ENCODE measurements around the gene PTDSS2.
A peak's percentile ranks its signal among the peaks of the same experiment; 100 is the strongest.
"Not testable (repeated sequence)": the region's sequence is repeated elsewhere in the genome, so short reads cannot be mapped to it uniquely, and the experiment has no call there.

PTDSS2 gene

DNA sequence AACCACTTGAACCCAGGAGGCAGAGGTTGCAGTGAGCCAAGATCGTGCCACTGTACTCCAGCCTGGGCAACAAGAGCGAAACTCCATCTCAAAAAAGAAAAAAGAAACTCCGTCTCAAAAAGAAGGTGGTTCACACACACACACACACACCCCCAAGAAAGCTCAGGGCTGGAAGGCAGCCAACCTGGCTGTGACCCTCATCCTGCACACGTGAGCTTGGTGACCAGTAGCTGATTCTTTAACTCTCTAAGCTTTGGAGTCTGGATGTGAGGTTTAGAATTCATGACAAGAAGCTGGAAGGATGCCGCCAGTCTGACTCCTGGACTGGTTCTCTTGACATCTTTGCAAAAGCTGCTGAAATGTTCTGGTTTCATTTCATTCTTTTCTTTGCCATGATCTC, 58.9 kb downstream of the PTDSS2 start:
- DNase-seq, result no peak

DNA sequence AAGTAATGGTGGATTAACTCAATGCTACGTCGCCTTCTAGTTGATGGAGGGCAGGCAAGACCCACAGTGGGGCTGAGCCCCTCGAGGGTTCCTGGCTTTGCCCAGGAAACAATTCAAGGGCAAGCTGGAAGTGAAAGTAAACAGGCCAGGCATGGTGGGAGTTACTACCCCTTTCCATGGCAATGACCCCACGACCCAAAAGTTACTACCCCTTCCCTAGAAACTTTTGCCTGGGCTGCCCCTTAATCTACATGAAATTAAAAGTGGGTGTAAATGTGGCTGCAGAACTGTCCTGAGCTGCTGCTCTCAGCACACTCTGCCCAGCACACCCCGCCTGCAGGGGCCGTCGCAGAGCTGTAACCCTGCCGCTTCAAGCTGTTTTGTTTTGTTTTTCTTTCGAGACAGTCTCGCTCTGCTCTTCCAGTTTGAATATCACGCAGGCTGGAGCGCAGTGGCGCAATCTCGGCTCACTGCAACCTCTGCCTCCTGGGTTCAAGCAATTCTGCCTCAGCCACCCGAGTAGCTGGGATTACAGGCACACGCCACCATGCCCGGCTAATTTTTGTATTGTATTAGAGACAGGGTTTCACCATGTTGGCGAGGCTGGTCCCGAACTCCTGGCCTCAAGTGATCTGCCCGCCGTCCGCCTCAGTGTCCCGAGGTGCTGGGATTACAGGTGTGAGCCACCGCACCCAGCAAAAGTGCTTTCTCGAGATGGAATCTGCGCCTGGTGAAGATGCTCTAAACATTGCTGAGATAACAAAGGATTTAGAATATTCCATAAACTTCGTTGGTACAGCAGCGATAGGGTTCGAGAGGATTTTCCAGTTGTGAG, 62.9 kb downstream of the PTDSS2 start:
- no peak for DNase-seq

DNA sequence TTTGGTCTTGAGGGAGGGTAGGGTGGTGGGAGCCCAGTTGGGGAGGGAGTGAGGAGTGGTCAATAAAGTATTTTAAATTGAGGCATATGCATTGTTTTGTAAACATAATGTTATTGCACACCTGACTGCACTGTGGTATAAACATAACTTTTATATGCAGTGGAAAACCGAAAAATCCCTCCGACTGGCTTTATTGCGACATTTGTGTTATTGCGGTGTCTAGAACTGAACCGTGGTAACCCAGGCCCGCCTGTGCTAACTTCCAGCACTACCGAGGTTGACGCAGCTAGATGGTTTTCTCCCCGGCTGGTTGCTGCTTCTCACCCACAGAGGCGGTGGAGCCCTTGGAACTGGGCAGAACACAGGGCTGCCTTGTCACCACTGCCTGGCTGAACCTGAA, 64.5 kb downstream of the PTDSS2 start:
- no peak for DNase-seq

DNA sequence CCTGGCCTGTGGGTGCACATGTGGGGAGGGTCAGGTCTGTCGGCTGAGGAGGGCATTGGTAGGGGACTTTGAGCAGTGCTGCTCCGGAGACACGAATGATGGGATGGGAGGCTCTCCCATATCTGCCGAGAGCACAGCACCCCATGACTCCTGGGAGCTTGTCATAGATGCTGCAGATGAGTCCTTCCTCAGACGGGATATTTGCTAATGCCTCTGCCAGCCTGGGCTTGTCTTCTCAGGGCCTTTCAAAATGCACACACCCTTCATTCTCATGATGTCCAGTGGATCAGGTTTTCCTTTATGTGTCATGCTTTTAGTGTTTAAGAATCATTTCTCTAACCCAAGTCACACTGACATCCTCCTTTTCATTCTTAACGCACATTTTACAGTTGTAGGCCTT, 65.1 kb downstream of the PTDSS2 start:
- no peak for DNase-seq

DNA sequence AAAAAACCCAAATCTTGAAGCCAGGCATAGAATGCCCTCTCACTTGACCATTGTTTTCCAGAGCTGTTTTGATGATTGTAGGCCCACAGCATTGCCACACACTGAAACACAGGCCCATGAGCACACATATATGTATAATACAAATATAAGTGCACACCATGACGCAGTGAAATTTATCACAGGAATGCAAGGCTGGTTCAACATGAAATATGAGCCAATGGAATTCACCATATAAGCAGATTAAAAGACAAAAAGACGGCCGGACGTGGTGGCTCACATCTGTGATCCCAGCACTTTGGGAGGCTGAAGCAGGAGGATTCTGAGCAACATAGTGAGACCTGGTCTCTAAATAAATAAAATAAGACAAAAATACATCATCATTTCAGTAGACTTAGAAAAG, 66.3 kb downstream of the PTDSS2 start:
- no peak for DNase-seq

DNA sequence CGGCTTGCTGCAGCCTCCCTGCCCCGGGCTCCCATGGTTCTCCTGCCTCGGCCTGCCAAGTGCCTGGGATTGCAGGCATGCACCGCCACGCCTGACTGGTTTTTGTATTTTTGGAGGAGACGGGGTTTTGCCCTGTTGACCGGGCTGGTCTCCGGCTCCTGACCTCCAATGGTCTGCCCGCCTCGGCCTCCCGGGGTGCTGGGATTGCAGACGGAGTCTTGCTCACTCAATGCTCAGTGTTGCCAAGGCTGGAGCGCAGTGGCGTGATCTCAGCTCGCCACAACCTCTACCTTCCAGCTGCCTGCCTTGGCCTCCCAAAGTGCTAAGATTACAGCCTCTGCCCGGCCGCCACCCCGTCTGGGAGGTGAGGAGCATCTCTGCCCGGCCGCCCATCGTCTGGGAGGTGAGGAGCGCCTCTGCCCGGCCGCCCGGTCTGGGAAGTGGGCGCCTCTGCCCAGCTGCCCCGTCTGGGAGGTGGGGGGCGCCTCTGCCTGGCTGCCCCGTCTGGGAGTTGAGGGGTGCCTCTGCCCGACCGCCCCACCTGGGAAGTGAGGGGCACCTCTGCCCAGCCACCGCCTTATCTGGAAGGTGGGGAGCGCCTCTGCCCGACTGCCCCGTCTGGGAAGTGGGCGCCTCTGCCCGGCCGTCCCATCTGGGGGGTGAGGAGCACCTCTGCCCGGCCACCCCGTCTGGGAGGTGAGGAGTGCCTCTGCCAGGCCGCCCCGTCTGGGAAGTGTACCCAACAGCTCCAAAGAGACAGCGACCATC, 67.0 kb downstream of the PTDSS2 start:
- not testable (repeated sequence) for DNase-seq

DNA sequence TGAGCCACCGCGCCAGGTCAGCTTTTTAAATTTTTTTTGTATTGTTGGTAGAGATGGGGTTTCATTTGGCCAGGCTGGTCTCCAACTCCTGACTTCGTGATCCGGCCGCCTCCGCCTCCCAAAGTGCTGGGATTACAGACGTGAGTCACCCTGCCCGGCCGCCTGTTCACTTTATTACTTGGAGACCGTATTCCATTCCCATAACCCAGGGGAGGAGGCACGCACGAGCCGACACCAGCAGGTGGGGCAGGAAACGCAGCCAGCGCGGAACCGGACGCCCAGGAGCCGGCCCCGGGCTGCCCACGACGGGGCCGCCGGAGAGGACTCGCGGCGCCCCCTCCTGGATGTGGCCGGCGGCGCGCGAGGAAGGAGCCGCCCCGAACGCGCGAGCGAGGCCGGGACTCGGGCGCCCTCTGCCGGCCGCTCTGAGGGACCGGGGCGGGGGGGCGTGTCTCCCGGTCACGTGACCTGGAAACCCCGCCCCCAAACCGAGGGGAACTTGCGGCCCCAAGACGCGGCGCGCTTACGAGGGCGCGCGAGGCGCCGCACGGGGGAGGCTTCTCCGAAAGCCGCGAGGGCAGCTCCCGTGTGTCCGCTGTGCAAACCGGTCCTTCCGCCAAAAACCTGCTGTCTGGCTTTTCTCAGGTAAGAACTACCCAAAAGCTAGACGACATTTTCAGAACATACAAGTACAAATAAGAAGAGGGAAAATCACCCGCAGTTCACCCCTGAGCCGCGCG, 68.6 kb downstream of the PTDSS2 start:
- DNase-seq, result peak; percentile 94

DNA sequence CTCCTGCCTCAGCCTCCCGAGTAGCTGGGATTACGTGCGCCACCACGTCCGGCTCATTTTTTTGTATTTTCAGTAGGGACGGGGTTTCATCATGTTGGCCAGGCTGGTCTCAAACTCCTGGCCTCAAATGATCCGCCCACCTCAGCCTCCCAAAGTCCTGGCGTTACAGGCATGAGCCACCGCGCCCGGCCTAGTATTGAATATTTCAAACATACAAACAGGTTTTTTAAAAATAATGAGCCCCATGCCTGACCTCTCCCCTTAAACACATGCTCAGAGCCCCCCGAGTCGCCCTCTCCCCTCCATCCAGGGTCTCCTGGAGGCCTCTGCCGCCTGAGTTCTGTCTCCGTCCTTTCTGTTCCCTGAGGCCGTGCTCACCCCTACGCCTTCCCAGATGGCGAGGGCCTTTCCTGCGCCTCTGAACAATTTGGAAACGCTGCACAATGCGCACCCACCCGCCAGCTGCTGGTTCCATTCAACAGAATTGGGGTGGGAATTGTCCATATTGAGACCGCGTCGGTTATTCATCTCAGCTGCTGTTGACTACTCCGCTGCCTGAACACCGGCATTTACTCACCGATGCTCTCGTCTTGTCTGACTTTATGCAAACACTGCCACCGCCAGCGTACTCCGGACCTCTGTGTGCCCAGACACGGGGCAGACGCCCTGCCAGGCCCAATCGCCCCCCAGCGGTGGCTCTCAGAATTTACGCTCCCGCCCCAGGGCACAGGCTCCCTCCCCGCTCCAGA, 70.5 kb downstream of the PTDSS2 start:
- no peak for DNase-seq

DNA sequence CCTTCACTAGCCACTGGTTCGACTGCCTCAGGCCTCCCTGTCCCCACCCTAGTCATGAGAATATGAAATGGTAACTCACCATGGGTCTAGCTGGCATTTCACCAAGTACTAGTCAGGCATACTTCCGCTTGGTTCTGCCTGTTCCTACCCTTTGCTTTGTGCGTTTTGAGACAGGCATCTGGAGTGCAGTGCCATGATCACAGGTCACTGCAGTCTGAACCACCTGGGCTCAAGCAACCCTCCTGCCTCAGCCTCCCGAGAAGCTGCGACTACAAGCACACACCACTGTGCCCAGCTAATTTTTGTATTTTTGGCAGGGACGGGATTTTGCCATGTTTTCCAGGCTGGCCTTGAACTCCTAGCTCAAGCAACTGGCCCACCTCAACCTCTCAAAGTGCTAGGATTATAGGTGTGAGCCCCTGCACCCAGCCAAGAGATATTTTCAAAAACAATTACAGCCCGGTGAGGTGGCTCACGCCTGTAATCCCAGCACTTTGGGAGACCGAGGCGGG, 71.2 kb downstream of the PTDSS2 start:
- DNase-seq, result no peak

DNA sequence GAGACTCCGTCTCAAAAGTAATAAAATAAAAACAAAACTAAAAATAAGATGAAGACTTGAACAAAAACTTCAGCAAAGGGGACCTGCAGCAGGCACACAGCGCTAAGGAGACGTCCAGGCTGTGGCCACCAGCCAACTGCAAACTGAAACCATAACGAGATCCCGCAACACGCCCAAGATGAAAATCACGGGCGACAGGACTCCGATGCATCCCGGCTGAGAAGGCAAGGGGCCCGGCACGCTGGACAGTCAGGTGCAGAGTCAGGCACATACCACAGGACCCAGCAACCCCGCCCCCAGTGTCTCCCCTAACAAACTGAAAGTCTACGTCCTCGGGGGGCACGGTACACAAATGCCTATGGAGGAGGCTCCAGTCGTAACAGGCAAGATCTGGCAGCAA, 76.1 kb downstream of the PTDSS2 start:
- DNase-seq, result no peak

DNA sequence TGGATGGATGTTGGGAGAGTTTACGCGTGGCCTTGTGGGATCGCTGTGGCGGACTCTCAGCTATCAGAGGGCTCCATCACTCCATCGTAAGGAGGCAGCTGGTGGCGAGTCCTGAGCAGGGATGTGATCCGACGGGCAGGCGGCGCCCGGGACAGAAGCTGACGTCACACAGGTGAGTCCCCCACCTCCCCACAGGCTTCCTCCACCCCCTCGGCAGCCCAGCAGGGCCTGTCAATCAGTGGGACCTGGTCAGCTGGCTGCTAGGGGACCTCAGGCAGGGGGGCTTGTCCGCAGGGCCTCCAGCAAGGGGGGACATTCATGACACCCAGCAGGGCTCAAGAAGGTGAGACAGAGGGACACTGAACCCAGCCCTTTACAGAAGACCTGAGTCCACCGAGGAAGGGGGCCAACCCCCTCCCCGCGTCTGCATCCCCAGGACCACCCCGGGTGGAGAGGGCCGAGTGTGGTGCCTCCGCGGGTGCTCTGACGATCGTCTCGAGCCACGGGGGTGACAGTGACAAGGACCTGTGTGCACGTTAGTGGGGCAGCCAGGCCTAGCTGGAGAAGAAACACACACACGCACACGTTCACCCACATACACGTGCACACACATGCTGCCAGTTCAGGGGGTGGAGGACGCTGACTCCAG, 78.2 kb downstream of the PTDSS2 start:
- no peak for DNase-seq

DNA sequence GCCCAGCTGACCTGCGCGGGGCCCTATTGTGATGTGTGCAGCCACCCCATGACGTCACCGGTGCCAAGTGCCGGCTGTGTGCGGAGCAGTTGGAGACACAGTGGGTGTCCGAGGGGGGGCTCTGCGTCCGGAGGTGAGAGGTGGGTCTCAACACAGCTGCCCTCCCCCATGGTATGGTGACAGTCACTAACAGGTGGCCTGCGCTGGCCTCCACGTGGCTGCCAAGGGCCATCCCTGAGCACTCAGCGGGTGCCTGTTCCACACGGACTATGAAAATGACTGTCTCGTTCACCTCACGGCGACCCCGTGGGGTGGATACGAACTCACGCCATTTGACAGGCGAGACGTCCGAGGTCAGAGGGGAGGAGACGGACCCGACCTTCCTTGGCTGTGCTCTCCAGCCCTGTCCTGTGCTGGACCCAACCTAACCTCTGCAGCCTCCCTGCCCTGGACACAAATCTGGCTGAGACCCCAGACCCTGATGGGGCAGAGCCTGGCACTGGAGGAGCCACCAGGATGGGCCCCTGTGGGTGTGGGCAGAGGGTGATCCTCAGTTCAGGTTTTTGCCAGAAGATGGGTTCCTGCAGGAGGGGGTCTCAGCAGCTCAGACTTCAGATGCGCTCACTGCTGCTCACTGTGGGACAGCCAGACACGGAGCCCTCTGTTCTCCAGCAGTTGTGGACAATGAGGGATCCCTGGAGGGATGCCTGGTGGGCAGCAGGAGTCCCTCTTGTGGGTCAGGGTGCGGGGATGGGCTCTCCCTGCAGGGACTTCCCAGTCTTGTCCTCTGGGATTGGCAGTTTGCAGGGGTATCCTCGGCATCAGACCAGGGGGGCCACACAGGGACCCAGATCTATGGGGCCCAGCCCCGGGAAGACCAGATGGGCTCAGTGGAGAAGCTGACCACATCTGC, 79.0 kb downstream of the PTDSS2 start:
- DNase-seq, result no peak

DNA sequence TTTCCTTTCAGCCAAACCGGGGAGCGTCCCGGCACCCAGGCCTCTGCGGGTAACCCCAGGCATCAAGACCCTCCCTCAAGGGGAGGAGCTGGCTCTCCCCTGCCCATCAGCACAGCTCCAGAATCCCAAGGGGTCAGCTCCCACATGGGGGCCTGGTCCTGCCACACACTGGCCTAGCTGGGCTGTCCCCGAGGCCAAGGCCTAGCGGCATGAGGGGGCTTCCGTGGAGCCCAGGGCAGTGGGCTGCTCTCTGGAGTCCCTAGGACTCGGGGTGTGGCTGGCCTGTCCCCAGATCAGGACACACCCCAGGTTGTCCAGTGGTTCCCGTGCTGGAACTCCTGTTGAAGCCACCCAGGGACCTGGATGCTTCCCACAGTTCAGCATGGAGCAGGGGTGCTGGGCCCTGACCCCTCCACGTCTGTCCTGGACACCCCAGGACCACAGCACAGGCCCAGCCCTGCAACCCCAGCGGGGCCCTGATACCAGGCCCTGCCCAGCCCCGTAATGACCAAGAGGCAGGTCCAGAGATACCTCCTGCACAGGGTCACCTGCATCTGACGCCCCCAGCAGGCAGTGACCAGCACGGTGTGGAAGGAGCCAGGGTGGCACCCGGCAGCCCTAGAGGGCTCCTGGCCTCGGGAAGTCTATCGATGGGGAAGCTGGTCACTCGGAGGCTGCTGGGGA, 79.8 kb downstream of the PTDSS2 start:
- DNase-seq, result no peak

DNA sequence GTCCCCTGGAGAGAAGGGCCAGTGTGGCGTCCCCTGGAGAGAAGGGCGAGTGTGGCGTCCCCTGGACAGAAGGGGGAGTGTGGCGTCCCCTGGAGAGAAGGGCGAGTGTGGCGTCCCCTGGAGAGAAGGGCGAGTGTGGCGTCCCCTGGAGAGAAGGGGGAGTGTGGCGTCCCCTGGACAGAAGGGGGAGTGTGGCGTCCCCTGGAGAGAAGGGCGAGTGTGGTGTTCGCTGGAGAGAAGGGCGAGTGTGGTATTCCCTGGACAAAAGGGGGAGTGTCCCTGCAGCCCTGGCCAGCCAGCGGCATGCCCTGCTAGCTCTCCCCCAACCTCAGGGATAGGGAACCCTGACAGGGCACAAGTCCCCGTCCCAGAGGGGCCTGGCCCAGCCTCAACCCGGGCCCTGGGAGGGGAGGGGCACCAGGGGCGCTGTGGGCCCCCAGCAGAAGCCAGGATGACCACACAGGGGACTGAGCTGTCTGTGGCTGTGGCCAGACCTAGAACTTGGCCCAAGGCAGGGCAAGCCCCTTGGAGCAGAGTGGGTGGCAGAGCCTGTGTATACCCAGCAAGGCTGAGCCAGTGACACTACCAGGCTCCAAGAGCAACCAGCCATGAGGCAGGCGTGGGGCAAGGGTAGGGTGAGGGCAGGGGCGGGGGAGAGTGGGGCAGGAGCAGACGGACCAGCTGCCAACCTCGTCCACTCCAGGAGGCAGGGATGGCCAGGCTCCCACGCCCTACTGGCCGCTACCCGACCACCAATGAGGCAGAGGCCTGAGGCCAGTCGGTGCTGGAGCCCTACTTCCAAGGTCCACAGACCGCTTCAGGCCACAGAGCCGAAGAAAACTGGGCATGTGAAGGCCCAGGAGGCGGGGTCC, 81.1 kb downstream of the PTDSS2 start:
- no peak for DNase-seq

DNA sequence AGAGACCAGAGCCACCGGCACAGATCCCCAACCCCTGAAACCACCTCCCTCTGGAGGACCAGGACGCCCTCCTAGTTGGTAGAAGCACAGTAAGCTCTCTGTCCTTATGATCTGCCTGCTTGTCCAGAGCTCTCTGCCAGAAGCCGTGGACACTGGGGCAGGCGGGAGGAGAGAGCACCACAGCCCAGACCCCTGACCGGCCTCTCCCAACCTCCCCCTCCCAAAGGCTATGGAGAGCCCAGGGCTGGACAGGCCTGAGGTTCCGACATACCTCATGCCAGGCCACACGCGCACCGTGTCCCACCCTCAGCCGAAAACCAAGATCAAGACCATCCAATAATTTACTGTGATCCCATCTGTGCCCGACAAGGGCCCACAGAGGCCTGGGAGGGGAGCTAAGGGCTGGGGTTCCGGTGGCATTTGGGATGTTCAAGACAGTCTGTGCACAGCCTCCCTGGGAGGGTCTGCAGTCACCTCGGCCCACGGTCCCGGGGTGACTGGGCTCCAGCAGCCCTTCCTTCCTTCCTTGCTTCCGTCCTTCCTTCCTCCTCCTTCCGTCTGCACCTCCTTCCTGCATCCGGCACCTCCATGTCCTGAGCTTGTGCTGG, 81.9 kb downstream of the PTDSS2 start:
- DNase-seq, result no peak

DNA sequence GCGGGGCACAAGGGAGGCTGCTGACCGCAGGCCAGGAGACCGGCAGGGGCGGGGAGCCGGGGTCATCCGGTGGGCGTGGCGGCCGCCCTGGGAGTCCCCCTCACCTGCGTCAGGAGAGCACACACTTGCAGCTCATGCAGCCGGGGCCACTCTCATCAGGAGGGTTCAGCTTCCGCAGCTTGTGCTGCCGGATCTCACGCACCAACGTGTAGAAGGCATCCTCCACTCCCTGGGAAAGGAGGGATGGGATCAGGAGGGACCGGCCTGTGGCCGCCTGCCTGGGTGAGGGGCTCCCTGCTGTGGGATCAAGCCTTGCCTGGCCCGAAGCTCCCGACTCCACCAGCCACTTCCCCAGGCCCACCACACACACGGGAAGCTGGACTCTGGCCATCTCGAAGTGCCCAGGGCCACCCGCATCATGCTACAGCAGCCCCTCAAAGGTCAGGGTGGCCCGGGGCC, 82.5 kb downstream of the PTDSS2 start:
- no peak for DNase-seq

DNA sequence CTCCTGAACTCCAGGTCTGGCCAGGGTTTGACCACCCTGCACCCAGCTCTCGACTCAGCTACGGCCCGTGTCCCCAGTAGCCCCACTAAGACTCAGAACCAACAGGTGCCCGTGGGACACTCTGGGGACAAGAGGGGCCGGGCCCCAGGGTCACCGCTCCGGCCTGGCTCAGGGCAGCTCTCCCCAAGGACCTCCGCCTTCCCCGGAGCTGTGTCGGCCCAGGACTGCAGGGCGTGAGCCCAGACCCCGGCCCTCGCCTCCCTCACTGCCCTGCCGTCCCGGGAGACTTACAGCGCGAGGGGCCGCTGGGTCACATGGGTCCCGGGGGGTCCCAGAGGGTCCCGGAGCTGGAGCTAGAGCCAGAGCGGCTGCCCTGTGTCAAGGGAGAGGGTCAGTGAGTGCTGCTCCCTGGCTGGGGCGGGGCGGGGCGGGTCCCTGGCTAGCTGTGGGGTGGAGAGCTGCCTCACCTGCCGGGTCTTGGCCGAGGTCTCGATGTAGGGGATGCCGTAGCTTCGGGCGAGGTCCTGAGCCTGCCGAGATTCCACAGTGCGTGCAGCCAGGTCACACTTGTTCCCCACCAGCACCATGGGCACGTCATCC, 83.0 kb downstream of the PTDSS2 start:
- DNase-seq, result no peak

Measured in fibroblast of skin of right biceps (primary cell).